Measurements from ENCODE around the gene DHRS3.

Gene DHRS3

DNA sequence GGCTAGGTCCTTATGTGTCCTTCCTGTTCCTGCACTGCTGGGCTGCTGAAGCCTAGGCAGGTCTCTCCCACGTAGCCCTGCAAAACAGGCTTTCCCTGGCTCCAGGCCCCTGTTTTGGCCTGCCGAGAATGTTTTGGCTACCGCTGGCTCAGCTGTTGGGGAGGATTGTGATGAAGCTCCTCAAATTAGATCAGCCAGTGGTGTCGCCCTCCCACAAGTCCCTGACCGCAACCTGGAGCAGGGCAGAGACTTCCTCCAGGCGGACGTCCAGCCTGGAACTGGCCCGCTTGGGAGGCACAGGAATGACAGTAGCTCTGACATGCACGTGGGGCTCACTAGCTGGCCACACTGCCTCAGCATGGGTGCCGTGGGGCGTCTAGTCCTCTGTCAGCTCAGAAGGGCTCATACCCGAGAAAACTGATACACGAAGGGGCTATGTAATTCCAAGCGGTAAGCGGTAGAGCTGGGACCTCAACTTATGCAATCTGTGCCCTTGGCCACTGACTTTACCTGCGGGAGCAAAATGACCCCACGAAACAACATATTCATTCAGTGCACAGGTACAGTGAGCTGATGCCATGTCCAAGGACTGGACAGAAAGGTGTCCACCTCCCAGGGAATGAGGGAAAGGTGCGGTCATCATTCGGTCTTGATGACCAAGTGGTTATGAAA, 26.6 kb downstream of the DHRS3 start:
- TF ChIP-seq, protein P1, sequence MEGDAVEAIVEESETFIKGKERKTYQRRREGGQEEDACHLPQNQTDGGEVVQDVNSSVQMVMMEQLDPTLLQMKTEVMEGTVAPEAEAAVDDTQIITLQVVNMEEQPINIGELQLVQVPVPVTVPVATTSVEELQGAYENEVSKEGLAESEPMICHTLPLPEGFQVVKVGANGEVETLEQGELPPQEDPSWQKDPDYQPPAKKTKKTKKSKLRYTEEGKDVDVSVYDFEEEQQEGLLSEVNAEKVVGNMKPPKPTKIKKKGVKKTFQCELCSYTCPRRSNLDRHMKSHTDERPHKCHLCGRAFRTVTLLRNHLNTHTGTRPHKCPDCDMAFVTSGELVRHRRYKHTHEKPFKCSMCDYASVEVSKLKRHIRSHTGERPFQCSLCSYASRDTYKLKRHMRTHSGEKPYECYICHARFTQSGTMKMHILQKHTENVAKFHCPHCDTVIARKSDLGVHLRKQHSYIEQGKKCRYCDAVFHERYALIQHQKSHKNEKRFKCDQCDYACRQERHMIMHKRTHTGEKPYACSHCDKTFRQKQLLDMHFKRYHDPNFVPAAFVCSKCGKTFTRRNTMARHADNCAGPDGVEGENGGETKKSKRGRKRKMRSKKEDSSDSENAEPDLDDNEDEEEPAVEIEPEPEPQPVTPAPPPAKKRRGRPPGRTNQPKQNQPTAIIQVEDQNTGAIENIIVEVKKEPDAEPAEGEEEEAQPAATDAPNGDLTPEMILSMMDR (IDR thresholded peaks at IDR 0.05; ENCODE audit: control extremely low read depth, extremely low read depth, low read depth, missing control alignments), result no peak
- POLR2A ChIA-PET, result no interaction called here
- DNase-seq (ENCODE audit: extremely low spot score), result no peak
- CTCF ChIA-PET, result no interaction called here

DNA sequence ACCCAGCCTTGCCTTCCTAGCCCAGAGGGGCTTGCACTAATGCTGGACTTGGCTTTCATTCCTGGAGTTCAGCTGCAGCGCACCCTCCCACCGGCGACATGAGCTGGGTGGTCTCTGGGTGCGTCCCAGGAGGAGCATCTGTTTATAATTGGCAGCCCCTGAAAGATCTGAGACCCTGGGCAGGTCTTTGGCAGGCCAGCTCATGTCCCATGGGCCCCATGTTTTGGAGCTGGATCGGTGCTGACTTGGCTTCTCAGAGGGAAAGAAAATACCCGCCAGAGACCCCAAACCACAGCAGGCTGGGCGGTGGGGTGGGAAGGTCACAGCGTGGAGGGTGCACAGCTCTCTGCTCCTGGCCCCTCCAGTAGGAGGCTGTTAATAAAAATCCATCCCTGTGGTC, 29.3 kb downstream of the DHRS3 start:
- CTCF ChIA-PET, result interaction anchor here (0.7 to 3.4 kb wide), 2 partner anchors 11 to 70 kb away, joined by 3 to 11 read pairs; no protein-coding TSS in a partner anchor
- no peak for DNase-seq (ENCODE audit: extremely low spot score)
- TF ChIP-seq, protein P1 (IDR thresholded peaks at IDR 0.05; ENCODE audit: control extremely low read depth, extremely low read depth, low read depth, missing control alignments), result no peak
- POLR2A ChIA-PET, result no interaction called here

DNA sequence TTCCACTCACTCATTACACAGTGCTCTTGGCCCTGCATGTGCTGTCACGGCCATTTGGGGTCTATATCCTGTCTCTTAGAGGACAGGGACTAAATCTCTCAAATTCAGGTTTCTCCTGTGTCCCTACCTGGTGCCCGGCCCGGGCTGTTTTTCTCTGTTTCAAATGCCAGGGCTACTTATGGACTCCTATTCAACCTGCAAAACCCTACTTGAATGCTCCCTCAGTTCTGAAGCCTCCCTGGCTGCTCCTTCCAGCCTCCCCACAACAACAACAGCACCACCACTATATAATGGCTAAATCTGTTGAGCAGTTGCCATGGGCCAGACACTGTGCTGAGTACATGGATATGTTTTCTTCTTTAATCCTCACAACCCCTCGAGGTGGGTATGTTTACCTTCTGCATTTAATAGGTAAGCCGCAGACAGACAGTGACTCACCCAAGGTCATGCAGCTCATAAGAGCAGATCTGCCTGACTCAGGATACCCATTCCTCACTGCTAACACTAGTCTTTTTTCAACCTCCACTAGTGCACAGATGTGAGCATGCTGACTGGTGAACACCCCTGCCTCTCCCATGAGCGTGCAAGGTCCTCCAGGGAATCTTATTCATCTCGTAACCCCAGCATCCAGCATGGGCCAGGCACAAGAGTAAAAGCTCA, 29.9 kb downstream of the DHRS3 start:
- DNase-seq (ENCODE audit: extremely low spot score), result no peak
- ChIA-PET CTCF (interaction anchor here (2.2 to 3.4 kb wide), 2 partner anchors 10 to 13 kb away, joined by 4 to 11 read pairs; no protein-coding TSS in a partner anchor), POLR2A (no interaction called here)
- TF ChIP-seq, protein P1 (IDR thresholded peaks at IDR 0.05; ENCODE audit: control extremely low read depth, extremely low read depth, low read depth, missing control alignments), result no peak

DNA sequence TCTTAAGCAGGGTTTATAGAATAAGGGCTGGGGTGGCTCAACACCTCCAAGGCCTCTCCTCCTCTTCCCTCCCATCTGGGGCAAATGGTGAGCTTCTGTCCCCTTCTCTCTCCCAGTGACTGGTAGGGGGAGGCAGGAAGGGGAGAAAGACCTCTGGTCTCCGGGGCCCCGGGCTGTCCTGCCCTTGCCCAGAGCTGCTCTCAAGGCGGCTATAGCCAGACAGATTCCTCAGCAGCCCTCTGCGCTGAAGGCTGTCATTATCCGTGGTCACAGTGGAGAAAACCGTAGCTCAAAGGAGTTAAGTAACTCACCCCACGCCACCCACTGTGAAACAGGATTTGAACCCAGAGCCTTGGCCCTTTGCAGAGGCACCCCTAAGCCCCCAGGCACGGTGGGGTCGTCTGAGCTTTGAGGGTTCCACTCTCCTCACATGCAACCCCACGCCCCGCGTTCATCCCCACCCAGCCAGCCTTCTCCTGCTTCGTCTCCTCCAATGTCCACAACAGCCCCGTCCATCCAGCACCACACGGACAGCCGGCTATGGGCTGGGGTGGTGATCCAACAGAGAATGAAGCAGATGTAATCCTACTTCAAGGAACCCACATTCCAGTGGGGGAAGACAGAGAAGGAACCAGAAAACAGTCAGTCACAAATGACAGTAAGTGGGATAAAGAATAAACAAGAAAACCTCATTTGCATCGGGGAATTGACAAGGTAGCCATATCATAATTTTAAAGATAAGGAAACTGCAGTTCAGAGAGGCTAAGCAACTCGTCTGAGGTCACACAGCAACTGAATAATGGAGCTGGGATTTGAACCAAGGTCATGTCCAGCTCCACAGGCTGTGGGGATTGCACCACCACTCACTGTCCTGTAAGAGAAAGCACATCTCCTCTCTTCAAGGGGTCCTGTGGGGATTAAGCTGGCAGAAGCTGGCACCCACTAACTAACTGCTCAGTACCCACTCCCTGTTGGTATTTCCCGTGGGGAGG, 31.8 kb downstream of the DHRS3 start:
- CTCF ChIA-PET, result interaction anchor here (1.1 to 2.2 kb wide), 3 partner anchors 13 to 34 kb away, joined by 3 to 4 read pairs (median 4); no protein-coding TSS in a partner anchor
- TF ChIP-seq, protein P1 (IDR thresholded peaks at IDR 0.05; ENCODE audit: control extremely low read depth, extremely low read depth, low read depth, missing control alignments), result no peak
- DNase-seq (ENCODE audit: extremely low spot score), result no peak
- POLR2A ChIA-PET, result no interaction called here

DNA sequence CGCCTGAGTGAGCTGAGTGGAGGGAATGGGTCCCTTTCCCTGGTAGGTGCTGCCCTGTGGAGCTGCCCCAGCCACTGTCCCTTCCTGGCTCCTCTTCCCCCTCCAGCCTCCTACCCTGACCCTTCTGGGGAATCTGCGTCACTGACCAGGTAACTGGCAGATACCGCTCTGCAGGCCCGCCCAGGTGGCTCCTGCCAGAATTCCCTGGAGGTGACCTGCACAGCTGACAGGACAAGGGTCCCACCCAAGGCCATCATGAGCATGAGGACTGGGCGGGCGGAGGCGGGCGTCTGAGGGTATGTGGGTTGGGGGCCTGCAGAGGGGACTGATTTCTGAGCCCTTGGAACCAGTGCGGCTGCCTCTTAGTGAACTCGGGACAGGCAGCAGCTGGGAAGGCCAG, 32.5 kb downstream of the DHRS3 start:
- ChIA-PET POLR2A (no interaction called here), CTCF (interaction anchor here (1.1 kb wide), 1 partner anchor 13 kb away, joined by 3 read pairs; no protein-coding TSS in a partner anchor)
- TF ChIP-seq, protein P1 (IDR thresholded peaks at IDR 0.05; ENCODE audit: control extremely low read depth, extremely low read depth, low read depth, missing control alignments), result no peak
- DNase-seq (ENCODE audit: extremely low spot score), result no peak

DNA sequence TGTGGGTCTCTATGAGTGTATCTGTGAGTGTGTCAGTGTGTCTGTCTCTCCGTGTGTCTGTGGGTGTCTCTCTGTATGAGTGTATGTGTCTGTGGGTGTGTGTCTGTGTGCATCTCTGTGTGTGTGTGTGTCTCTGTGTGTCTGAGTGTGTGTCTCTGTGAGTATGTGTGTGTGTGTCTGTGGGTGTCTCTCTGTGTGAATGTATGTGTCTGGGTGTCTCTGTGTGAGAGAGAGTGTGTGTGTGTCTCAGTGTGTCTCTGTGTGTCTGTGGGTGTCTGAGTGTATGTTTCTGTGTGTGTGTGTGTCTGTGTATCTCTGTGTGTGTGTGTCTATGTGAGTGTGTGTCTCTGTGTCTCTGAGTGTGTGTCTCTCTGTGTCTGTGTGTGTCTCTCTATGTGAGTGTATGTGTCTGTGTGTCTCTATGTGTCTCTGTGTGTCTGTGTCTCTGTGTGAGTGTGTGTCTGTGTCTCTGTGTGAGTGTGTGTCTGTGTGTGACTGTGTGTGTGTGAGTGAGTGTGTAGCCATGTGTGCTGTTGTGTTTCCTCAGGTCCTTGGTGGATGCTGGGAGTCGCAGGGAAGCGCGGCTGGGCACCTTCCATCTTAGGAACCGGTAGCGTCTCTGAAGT, 33.0 kb downstream of the DHRS3 start:
- POLR2A ChIA-PET, result no interaction called here
- CTCF ChIA-PET, result no interaction called here

More for the DNA sequence above, 33.0 kb downstream of the DHRS3 start:
- no peak for DNase-seq (ENCODE audit: extremely low spot score)
- TF ChIP-seq, protein P1 (IDR thresholded peaks at IDR 0.05; ENCODE audit: control extremely low read depth, extremely low read depth, low read depth, missing control alignments), result no peak

Measured in GM10248 (cell line).